ENCODE results near the gene CXCL8.

- no peak for TF ChIP-seq CTCF (IDR thresholded peaks at IDR 0.05)
- TF ChIP-seq POLR2A (IDR thresholded peaks at IDR 0.05), result no peak
These were observed 14.4 kb upstream of the CXCL8 start for GRCh38 chr4:73725985-73726384.
